GM18498 (cell line): Measurements from ENCODE around the gene LDLRAD3.
"Not testable (repeated sequence)": the region's sequence is repeated elsewhere in the genome, so short reads cannot be mapped to it uniquely, and the experiment has no call there.

Experiments
- ATAC-seq: cut with Tn5 transposase; IDR thresholded peaks from one replicate; pipeline ENCODE4 v1.9.1; 2021; ENCODE audit warnings: mild to moderate bottlenecking, moderate library complexity; ENCODE audit not compliant: unreplicated experiment

The LDLRAD3 gene

GRCh38 chr11:36044636-36045035 lies 100.8 kb downstream of the LDLRAD3 start:
- ATAC-seq, result no peak

- ATAC-seq, result not testable (repeated sequence)
Observed at GRCh38 chr11:36045945-36046344, 102.1 kb downstream of the LDLRAD3 start.

GRCh38 chr11:36046932-36047331 lies 103.1 kb downstream of the LDLRAD3 start:
- no peak for ATAC-seq

GRCh38 chr11:36047344-36047743 lies 103.5 kb downstream of the LDLRAD3 start:
- no peak for ATAC-seq

GRCh38 chr11:36048496-36049247 lies 104.8 kb downstream of the LDLRAD3 start:
- no peak for ATAC-seq

GRCh38 chr11:36051235-36052144 lies 107.6 kb downstream of the LDLRAD3 start:
- ATAC-seq, result no peak

GRCh38 chr11:36053281-36053680 lies 109.4 kb downstream of the LDLRAD3 start:
- no peak for ATAC-seq

GRCh38 chr11:36053862-36054261 lies 110.0 kb downstream of the LDLRAD3 start:
- ATAC-seq, result no peak

GRCh38 chr11:36054628-36055027 lies 110.8 kb downstream of the LDLRAD3 start:
- ATAC-seq, result no peak

GRCh38 chr11:36056160-36056751 lies 112.4 kb downstream of the LDLRAD3 start:
- no peak for ATAC-seq

- ATAC-seq, result no peak
Observed at GRCh38 chr11:36057379-36058042, 113.6 kb downstream of the LDLRAD3 start.

GRCh38 chr11:36059660-36060059 lies 115.8 kb downstream of the LDLRAD3 start:
- ATAC-seq, result no peak

GRCh38 chr11:36060926-36061325 lies 117.1 kb downstream of the LDLRAD3 start:
- ATAC-seq, result no peak

GRCh38 chr11:36061471-36061870 lies 117.6 kb downstream of the LDLRAD3 start:
- no peak for ATAC-seq

- ATAC-seq, result no peak
Observed at GRCh38 chr11:36062796-36063365, 119.0 kb downstream of the LDLRAD3 start.

GRCh38 chr11:36065436-36065835 lies 121.6 kb downstream of the LDLRAD3 start:
- ATAC-seq, result no peak

- no peak for ATAC-seq
Observed at GRCh38 chr11:36066891-36067290, 123.0 kb downstream of the LDLRAD3 start.

- no peak for ATAC-seq
Observed at GRCh38 chr11:36069576-36070212, 125.8 kb downstream of the LDLRAD3 start.

GRCh38 chr11:36070213-36070953 lies 126.5 kb downstream of the LDLRAD3 start:
- no peak for ATAC-seq

- ATAC-seq, result no peak
Observed at GRCh38 chr11:36070954-36071330, 127.1 kb downstream of the LDLRAD3 start.
